HG03469 (cell line): ENCODE data around the gene RNF217.
"Not testable (repeated sequence)": the region's sequence is repeated elsewhere in the genome, so short reads cannot be mapped to it uniquely, and the experiment has no call there.

Experiments used
- ATAC-seq: cut with Tn5 transposase; IDR thresholded peaks from one replicate; pipeline ENCODE4 v1.9.1; 2021; ENCODE audit warnings: mild to moderate bottlenecking, moderate library complexity, moderate number of reproducible peaks; ENCODE audit not compliant: unreplicated experiment

Gene RNF217

DNA sequence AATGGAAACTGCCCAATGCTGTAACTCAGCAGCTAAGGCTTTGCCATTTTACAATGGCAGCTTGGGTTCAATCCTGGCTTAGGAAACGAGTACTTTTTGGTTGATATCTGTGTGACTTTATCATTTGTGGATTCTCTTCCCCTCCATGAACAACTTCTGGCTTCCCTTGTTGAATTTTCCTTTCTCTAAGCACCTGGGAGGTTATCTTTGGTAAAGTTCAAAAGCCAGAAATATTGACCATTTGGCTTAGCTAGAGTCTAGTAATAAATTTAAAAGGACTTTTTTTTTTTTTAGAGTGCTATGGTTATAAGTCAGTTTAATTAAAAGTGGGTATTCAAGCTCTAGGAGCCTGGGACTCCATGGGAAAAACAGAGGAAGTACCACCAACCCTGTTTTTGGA is 159.7 kb downstream of the RNF217 start:
- ATAC-seq, result no peak

DNA sequence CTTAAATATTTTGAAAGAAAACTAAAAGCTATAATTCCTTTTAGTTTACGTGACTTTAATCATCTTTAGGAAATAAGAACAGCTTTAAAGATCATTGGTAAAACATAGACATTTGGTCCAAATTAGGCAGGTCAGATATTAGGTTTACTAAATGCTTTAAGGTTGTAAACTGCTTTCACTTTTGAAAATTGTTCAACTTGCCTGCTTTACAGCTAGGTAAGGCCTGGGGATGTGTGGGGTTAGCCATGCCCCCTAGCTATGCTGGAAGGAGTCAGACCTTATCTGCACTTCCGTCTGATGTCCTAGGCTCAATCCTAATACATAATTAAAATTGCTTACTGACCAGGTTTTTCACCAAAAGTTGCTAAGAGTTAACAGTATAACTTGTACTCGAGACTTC is 160.8 kb downstream of the RNF217 start:
- no peak for ATAC-seq

DNA sequence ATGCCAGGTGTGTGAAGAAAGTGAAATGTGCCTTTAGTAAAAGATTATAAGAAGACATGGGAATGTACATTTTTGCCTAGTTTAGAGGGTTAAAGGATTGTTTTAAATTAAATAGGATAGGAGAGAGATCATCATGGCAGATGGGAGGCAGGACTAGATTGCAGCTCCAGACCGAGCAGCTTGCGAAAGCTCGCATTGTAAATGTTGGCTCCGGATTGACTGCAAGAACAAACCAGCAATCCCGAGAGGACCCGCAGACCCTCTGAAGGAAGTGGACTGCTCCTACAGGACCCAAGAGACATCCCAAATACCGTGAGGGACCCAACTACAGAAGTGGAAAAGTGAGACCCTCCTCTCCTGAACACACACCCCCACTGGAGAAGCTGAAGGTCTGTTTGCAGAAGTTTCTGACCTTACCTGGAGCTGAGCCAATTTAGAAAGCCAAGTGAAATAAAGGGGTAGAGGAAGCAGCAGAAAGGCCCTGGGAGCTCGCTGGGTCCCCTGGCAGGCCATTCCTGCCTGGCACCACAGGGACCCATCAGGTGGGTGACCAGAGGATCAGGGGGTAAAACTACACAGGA is 161.3 kb downstream of the RNF217 start:
- no peak for ATAC-seq

DNA sequence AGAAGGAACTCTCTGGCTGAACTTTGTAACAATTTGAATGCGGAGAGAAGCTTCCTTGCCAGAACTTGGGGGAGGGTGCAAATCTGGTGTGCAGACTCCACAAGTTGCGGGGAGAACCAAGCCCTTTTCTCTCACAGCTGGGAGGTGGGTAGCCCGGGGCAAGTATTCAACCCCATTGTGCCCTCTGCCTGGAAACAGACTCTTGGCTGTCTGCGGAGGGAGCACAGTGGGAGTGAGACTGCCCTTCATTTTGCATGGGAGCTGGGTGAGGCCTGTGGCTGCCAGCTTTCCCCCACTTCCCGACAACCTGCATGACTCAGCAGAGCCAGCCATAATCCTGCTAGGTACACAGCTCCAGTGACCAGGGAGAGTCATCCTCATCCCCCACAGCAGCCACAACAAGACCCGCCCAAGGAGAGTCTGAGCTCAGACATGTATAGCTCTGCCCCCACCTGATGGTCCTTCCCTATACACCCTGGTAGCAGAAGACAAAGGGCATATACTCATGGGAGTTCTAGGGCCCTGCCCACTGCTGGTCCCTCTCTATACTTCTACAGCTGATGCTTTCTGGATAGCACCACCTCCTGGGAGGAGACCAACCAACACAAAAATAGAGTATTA is 161.9 kb downstream of the RNF217 start:
- no peak for ATAC-seq

DNA sequence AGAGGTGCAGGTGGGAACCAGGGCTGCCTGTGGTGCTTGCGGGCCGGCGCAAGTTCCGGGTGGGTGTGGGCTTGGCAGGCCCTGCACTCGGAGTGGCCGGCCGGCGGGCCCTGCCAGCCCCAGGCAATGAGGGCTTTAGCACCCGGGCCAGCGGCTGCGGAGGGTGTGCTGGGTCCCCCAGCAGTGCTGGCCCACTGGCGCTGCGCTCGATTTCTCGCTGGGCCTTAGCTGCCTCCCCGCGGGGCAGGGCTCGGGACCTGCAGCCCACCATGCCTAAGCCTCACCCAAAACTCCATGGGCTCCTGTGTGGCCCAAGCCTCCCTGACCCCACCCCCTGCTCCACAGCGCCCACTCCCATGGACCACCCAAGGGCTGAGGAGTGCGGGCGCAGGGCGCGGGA is 163.6 kb downstream of the RNF217 start:
- not testable (repeated sequence) for ATAC-seq

DNA sequence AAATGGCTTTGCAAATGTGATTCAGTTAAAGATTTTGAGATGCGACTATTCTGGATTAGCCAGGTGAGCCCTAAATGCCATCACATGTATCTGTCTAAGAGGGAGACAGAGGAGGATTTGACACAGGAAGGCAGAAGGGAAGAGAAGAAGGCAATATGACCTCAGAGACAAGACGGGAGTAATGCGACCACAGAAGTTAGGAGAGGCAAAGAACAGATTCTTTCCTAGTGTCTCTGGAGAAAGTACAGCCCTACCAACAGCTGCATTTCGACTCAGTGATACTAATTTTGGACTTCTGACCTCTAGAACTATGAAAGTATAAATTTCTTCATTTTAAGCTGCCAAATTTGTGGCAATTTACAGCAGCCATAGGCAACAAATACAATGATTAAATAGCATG is 167.1 kb downstream of the RNF217 start:
- ATAC-seq, result no peak

DNA sequence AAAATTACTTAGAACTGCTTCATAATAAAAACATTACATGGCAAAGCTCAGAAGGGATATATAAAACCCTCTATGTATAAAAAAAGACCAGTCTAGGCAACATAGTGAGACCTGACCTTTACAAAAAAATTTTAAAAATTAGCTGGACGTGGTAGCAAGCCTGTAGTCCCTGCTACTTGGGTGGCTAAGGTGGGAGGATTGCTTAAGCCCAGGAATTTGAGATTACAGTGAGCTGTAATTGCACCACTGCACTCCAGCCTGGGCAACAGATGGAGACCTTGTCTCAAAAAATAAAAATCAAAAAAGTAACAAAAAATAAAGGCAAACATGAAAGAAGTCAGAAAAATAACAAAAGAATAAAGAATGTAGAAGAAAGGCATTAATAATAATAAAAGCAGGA is 169.8 kb downstream of the RNF217 start:
- ATAC-seq, result no peak

DNA sequence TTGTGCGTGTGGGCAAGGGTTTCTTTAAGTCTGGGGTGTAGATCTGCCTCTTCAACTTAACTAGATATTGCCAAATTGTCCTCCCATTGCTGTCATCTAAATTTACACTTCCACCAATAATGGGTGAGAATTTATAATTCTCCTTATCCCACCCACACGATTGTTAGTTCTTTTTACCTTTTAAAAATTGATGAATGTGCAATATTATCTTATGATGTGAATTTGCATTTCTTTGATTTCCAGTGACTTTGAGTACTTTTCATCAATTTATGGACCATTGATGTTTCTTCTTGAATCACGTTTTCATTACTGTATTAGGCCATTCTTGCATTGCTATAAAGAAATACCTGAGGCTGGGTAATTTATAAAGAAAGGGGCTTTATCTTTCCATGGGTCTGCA is 174.1 kb downstream of the RNF217 start:
- no peak for ATAC-seq

DNA sequence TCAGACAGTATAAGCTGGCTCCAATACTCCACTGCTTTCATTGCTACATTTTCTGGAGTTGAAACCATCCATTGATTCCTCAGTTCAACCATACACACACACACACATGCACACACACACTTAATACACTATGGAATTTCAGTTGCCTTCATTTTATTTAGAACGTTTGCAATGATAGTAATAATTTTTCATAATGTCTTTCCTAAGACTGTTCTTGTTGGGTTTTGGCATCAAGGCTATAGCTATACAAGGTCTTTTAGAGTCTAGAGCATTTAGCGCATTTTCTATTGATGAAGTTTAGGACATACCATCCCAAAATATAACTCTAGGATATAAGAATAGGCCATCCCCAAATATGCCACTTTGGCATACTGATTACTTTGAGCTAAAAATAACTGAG is 175.8 kb downstream of the RNF217 start:
- no peak for ATAC-seq

DNA sequence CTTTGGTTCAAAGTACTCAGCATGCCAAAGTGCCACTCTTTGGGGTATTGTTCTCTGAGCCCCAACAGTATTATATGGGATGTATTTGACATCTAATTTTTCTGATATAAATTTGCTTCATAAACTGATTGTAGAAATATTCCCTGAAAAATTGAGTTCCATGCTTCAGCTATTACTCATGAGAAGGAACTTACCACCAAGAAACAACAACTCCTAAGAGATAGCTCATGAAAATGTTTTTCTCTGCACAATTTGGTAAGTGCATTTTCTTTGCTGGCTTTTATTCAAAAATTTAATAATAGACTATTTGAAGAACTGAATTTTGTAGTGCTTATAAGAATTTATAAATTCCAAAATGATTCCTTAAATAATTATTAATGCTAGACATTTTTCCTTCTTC is 178.6 kb downstream of the RNF217 start:
- ATAC-seq, result no peak
